GM06990 (cell line): Measurements from ENCODE around the gene NAA80.

ENCODE experiments used
- DNase-seq: peaks from one replicate; pipeline ENCODE4 v3.0.0-alpha.2; 2011; ENCODE audit not compliant: insufficient read length; ENCODE audit errors: extremely low read depth
- H3K27me3 ChIP-seq: replicated peaks from 2 replicates; pipeline ENCODE4 v1.6.0; 2011; ENCODE audit warnings: low read length; ENCODE audit not compliant: control insufficient read depth, insufficient read depth
- H3K36me3 ChIP-seq: 2 replicates; pipeline ENCODE4 v1.5.1; 2011; ENCODE audit warnings: low read length; ENCODE audit not compliant: control insufficient read depth, insufficient read depth
- H3K4me3 ChIP-seq: replicated peaks from 2 replicates; pipeline ENCODE4 v1.5.1; 2011; ENCODE audit warnings: low read depth, mild to moderate bottlenecking, control low read depth, low read length
- CTCF ChIP-seq: IDR thresholded peaks from 2 replicates; pipeline ENCODE4 v1.5.1; 2011; ENCODE audit warnings: low read length, control low read depth, mild to moderate bottlenecking, inconsistent platforms; ENCODE audit not compliant: insufficient read depth, poor library complexity, severe bottlenecking

The NAA80 gene

GRCh38 chr3:50261505-50261904 lies 37.7 kb downstream of the NAA80 start:
- DNase-seq = no peak
- peaks cover 20% of the 10 kb centered on the region for H3K36me3 ChIP-seq
- no peaks in the 10 kb centered on the region for H3K27me3 ChIP-seq
- no peak overlapping the region for H3K4me3 ChIP-seq
- TF ChIP-seq CTCF = no peak

- no peak for DNase-seq
- Histone ChIP-seq H3K4me3 (no peak overlapping the region), H3K36me3 (peaks cover 24% of the 10 kb centered on the region), H3K27me3 (no peaks in the 10 kb centered on the region)
- TF ChIP-seq CTCF = no peak
Observed at GRCh38 chr3:50260942-50261441, 38.2 kb downstream of the NAA80 start.

GRCh38 chr3:50260027-50260941 lies 38.9 kb downstream of the NAA80 start:
- peaks cover 27% of the 10 kb centered on the region for H3K36me3 ChIP-seq
- H3K4me3 ChIP-seq = peak overlapping the region; percentile 59
- peak; percentile 69 for TF ChIP-seq CTCF
- peak; percentile 89 for DNase-seq
- no peaks in the 10 kb centered on the region for H3K27me3 ChIP-seq

GRCh38 chr3:50259432-50260026 lies 39.7 kb downstream of the NAA80 start:
- Histone ChIP-seq H3K4me3 (no peak overlapping the region), H3K36me3 (peaks cover 33% of the 10 kb centered on the region), H3K27me3 (no peaks in the 10 kb centered on the region)
- no peak for TF ChIP-seq CTCF
- no peak for DNase-seq

DNA sequence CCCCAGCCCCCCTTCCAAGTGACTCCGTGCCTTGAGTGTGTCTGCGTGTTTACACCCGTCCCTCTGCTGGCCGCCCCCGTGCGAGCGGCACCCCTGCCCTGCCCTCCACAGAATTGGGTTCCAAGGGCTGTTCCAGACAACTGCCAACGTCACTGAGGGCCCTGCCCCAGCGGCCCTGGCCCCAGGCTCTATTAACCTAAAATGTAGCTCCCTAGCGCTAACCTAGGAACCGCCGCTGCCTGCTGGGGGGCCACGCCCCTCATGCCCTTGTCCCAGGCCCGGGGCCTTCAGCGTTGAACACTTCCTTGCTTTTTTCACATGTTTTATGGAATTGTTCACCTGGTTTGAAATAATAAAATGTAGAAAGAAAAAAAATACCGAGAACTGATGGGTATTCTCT lies 40.2 kb downstream of the NAA80 start:
- DNase-seq = no peak
- TF ChIP-seq CTCF = no peak
- Histone ChIP-seq H3K27me3 (no peaks in the 10 kb centered on the region), H3K4me3 (no peak overlapping the region), H3K36me3 (peaks cover 38% of the 10 kb centered on the region)
